Naive thymus-derived CD8-positive, alpha-beta T cell (primary cell): ENCODE data around the gene GUCA1C. TPM values are rescaled to one million over a fixed set of nuclear protein-coding genes. Genes with fewer than 3 reads are reported as not detected.

Source experiments
- ATAC-seq, 2 donors: fragments of 150-1000 bp; cut with Tn5 transposase in 1 of 2; sonication (Bioruptor Pico), chemical (Tn5 transposase) in 1 of 2; 1 replicate in 1 of 2; 2 replicates in 1 of 2; pipeline ENCODE4 v1.10.0; 2021; ENCODE audit warnings: mild to moderate bottlenecking in 2 of 2, moderate library complexity in 2 of 2
- POLR2A ChIA-PET: fragments of 350-600 bp; sonication (Branson Sonifier 250); formaldehyde crosslinking; loops from one replicate; lab custom pipeline; 2021; ENCODE audit warnings: antibody characterized with exemption; lab: Charles Lee
- DNase-seq, 10 donors: peaks; one replicate each; pipeline versions ENCODE4 v3.0.0 to v3.0.0-alpha.2; 2020 to 2022
- H3K27ac Mint-ChIP-seq, 10 donors: one replicate each; pipeline ENCODE4 v1.8.0; 2020 to 2022; ENCODE audit warnings: mild to moderate bottlenecking in 10 of 10, mixed read lengths in 10 of 10, moderate library complexity in 4 of 10, inconsistent platforms in 1 of 10
- H3K27me3 Mint-ChIP-seq, 5 donors: one replicate each; pipeline ENCODE4 v1.8.0; 2021 to 2022; ENCODE audit warnings: mixed read lengths in 5 of 5
- H3K36me3 Mint-ChIP-seq, 3 donors: one replicate each; pipeline ENCODE4 v1.8.0; 2020 to 2022; ENCODE audit warnings: mixed read lengths in 3 of 3, mild to moderate bottlenecking in 2 of 3, inconsistent platforms in 1 of 3
- H3K4me1 Mint-ChIP-seq, 4 donors: one replicate each; pipeline ENCODE4 v1.8.0; 2021 to 2022; ENCODE audit warnings: mixed read lengths in 4 of 4
- H3K4me3 Mint-ChIP-seq, 10 donors: one replicate each; pipeline ENCODE4 v1.8.0; 2020 to 2022; ENCODE audit warnings: mild to moderate bottlenecking in 10 of 10, mixed read lengths in 10 of 10, moderate library complexity in 6 of 10, inconsistent platforms in 1 of 10
- H3K9me3 Mint-ChIP-seq, 9 donors: one replicate each; pipeline ENCODE4 v1.8.0; 2020 to 2022; ENCODE audit warnings: mixed read lengths in 9 of 9, mild to moderate bottlenecking in 3 of 9, inconsistent platforms in 1 of 9, moderate library complexity in 1 of 9
- polyA plus RNA-seq, 3 donors: library from polyadenylated mRNA; unstranded; fragments of 300-500 nt; fragmentation: Illumina TruSeq; gene quantifications; one replicate each; pipeline ENCODE4 v1.2.3, GENCODE V29; 2021
- total RNA-seq, 8 experiments: library from RNA in 2 of 8; stranded (reverse) in 2 of 8; gene quantifications; one replicate each; pipeline ENCODE4 v1.2.3 and lab custom pipeline; 2021 to 2026

The GUCA1C gene
- total and polyA plus RNA-seq, 5 experiments from 2014 or later = not detected

- no peak for DNase-seq
- no peak overlapping the region for H3K4me3 Mint-ChIP-seq
- peak overlapping the region in 1 of 10 donors; percentile 25 for H3K27ac Mint-ChIP-seq
- peaks cover 8 to 17% (median 11%) of the 10 kb centered on the region in 5 donors for H3K27me3 Mint-ChIP-seq
- no peaks in the 10 kb centered on the region for H3K36me3 Mint-ChIP-seq
- H3K4me1 Mint-ChIP-seq = no peaks in the 10 kb centered on the region
- no peak for ATAC-seq
- H3K9me3 Mint-ChIP-seq = no peaks in the 10 kb centered on the region
- POLR2A ChIA-PET = no interaction called here
Observed at GRCh38 chr3:108946292-108947285, 7.1 kb downstream of the GUCA1C start.

GRCh38 chr3:108940568-108941263, 13.0 kb downstream of the GUCA1C start:
- no peaks in the 10 kb centered on the region for H3K9me3 Mint-ChIP-seq
- DNase-seq (no peak), ATAC-seq (no peak)
- no peak overlapping the region for H3K27ac Mint-ChIP-seq
- H3K27me3 Mint-ChIP-seq = peaks cover 0 to 5% (median 0%) of the 10 kb centered on the region in 5 donors
- no peaks in the 10 kb centered on the region for H3K36me3 Mint-ChIP-seq
- H3K4me3 Mint-ChIP-seq = no peak overlapping the region
- POLR2A ChIA-PET = no interaction called here
- H3K4me1 Mint-ChIP-seq = no peaks in the 10 kb centered on the region

- DNase-seq = no peak
- no peak overlapping the region for H3K27ac Mint-ChIP-seq
- no peaks in the 10 kb centered on the region for H3K9me3 Mint-ChIP-seq
- POLR2A ChIA-PET = no interaction called here
- H3K4me1 Mint-ChIP-seq = no peaks in the 10 kb centered on the region
- no peaks in the 10 kb centered on the region for H3K36me3 Mint-ChIP-seq
- no peak overlapping the region for H3K4me3 Mint-ChIP-seq
- no peak for ATAC-seq
- peaks cover 0 to 5% (median 0%) of the 10 kb centered on the region in 5 donors for H3K27me3 Mint-ChIP-seq
Observed at GRCh38 chr3:108940166-108940565, 13.5 kb downstream of the GUCA1C start.

- no peak overlapping the region for H3K4me3 Mint-ChIP-seq
- H3K27ac Mint-ChIP-seq = no peak overlapping the region
- H3K27me3 Mint-ChIP-seq = peaks cover 0 to 4% (median 3%) of the 10 kb centered on the region in 5 donors
- H3K4me1 Mint-ChIP-seq = no peaks in the 10 kb centered on the region
- DNase-seq (no peak), ATAC-seq (no peak)
- POLR2A ChIA-PET = no interaction called here
- H3K9me3 Mint-ChIP-seq = peaks cover 0 to 4% (median 0%) of the 10 kb centered on the region in 9 donors
- peaks cover 0 to 4% (median 0%) of the 10 kb centered on the region in 3 donors for H3K36me3 Mint-ChIP-seq
Observed at GRCh38 chr3:108936924-108937689, 16.6 kb downstream of the GUCA1C start.

- Mint-ChIP-seq H3K4me1 (no peaks in the 10 kb centered on the region), H3K9me3 (peaks cover 0 to 30% (median 10%) of the 10 kb centered on the region in 9 donors), H3K4me3 (no peak overlapping the region), H3K27ac (no peak overlapping the region), H3K27me3 (peaks cover 6 to 34% (median 17%) of the 10 kb centered on the region in 5 donors), H3K36me3 (peaks cover 0 to 16% (median 14%) of the 10 kb centered on the region in 3 donors)
- POLR2A ChIA-PET = no interaction called here
- DNase-seq = no peak
- no peak for ATAC-seq
Observed at GRCh38 chr3:108931035-108931434, 22.6 kb downstream of the GUCA1C start.

GRCh38 chr3:108918866-108919265, 34.8 kb downstream of the GUCA1C start:
- Mint-ChIP-seq H3K27ac (no peak overlapping the region), H3K36me3 (no peaks in the 10 kb centered on the region), H3K4me3 (no peak overlapping the region), H3K4me1 (peaks cover 2 to 5% (median 3%) of the 10 kb centered on the region in 4 donors), H3K9me3 (peaks cover 0 to 2% (median 0%) of the 10 kb centered on the region in 9 donors), H3K27me3 (peaks cover 0 to 19% (median 3%) of the 10 kb centered on the region in 5 donors)
- DNase-seq = no peak
- POLR2A ChIA-PET = no interaction called here
- no peak for ATAC-seq

- ATAC-seq (peak; percentile 83 to 84), DNase-seq (peak; percentile 12 to 78 (median 56))
- peaks cover 2 to 5% (median 3%) of the 10 kb centered on the region in 4 donors for H3K4me1 Mint-ChIP-seq
- H3K9me3 Mint-ChIP-seq = no peaks in the 10 kb centered on the region
- peaks cover 0 to 19% (median 0%) of the 10 kb centered on the region in 5 donors for H3K27me3 Mint-ChIP-seq
- no peaks in the 10 kb centered on the region for H3K36me3 Mint-ChIP-seq
- H3K4me3 Mint-ChIP-seq = peak overlapping the region in 1 of 10 donors; percentile 25
- POLR2A ChIA-PET = no interaction called here
- peak overlapping the region in 1 of 10 donors; percentile 3 for H3K27ac Mint-ChIP-seq
Observed at GRCh38 chr3:108914774-108915641, 38.7 kb downstream of the GUCA1C start.

- H3K4me3 Mint-ChIP-seq = no peak overlapping the region
- POLR2A ChIA-PET = no interaction called here
- H3K27me3 Mint-ChIP-seq = peaks cover 0 to 7% (median 0%) of the 10 kb centered on the region in 5 donors
- H3K4me1 Mint-ChIP-seq = peaks cover 0 to 2% (median under 1%) of the 10 kb centered on the region in 4 donors
- ATAC-seq (no peak), DNase-seq (no peak)
- H3K9me3 Mint-ChIP-seq = no peaks in the 10 kb centered on the region
- peak overlapping the region in 1 of 10 donors; percentile 2 for H3K27ac Mint-ChIP-seq
- H3K36me3 Mint-ChIP-seq = no peaks in the 10 kb centered on the region
Observed at GRCh38 chr3:108909799-108910198, 43.9 kb downstream of the GUCA1C start.

- no peak overlapping the region for H3K27ac Mint-ChIP-seq
- POLR2A ChIA-PET = no interaction called here
- no peak for ATAC-seq
- DNase-seq = no peak
- H3K27me3 Mint-ChIP-seq = peaks cover 0 to 3% (median 0%) of the 10 kb centered on the region in 5 donors
- no peak overlapping the region for H3K4me3 Mint-ChIP-seq
- H3K36me3 Mint-ChIP-seq = peaks cover 0 to 1% (median 0%) of the 10 kb centered on the region in 3 donors
- H3K9me3 Mint-ChIP-seq = no peaks in the 10 kb centered on the region
- peaks cover 0 to 2% (median under 1%) of the 10 kb centered on the region in 4 donors for H3K4me1 Mint-ChIP-seq
Observed at GRCh38 chr3:108907194-108907593, 46.5 kb downstream of the GUCA1C start.

GRCh38 chr3:108899530-108899929, 54.1 kb downstream of the GUCA1C start:
- Mint-ChIP-seq H3K36me3 (peaks cover 0 to 1% (median 0%) of the 10 kb centered on the region in 3 donors), H3K27ac (peak overlapping the region in 1 of 10 donors; percentile 47), H3K4me3 (no peak overlapping the region), H3K4me1 (peaks cover 0 to 5% (median 2%) of the 10 kb centered on the region in 4 donors), H3K27me3 (no peaks in the 10 kb centered on the region), H3K9me3 (no peaks in the 10 kb centered on the region)
- POLR2A ChIA-PET = no interaction called here
- DNase-seq (no peak), ATAC-seq (no peak)

- Mint-ChIP-seq H3K9me3 (no peaks in the 10 kb centered on the region), H3K4me3 (no peak overlapping the region), H3K36me3 (no peaks in the 10 kb centered on the region), H3K27ac (no peak overlapping the region), H3K4me1 (peaks cover 0 to 5% (median 2%) of the 10 kb centered on the region in 4 donors), H3K27me3 (no peaks in the 10 kb centered on the region)
- no peak for ATAC-seq
- POLR2A ChIA-PET = no interaction called here
- no peak for DNase-seq
Observed at GRCh38 chr3:108897883-108898282, 55.8 kb downstream of the GUCA1C start.
